Activated T-cell treated with anti-CD3 and anti-CD28 coated beads, Interleukin-2, amount 50 U/mL, for 48 hours (primary cell): ENCODE results near the gene RBM38.
"Not testable (repeated sequence)": the region's sequence is repeated elsewhere in the genome, so short reads cannot be mapped to it uniquely, and the experiment has no call there.

Source experiments
- DNase-seq, 2 experiments: peaks; one replicate each; pipeline ENCODE4 v3.0.0-alpha.2; 2020

Gene RBM38

DNA sequence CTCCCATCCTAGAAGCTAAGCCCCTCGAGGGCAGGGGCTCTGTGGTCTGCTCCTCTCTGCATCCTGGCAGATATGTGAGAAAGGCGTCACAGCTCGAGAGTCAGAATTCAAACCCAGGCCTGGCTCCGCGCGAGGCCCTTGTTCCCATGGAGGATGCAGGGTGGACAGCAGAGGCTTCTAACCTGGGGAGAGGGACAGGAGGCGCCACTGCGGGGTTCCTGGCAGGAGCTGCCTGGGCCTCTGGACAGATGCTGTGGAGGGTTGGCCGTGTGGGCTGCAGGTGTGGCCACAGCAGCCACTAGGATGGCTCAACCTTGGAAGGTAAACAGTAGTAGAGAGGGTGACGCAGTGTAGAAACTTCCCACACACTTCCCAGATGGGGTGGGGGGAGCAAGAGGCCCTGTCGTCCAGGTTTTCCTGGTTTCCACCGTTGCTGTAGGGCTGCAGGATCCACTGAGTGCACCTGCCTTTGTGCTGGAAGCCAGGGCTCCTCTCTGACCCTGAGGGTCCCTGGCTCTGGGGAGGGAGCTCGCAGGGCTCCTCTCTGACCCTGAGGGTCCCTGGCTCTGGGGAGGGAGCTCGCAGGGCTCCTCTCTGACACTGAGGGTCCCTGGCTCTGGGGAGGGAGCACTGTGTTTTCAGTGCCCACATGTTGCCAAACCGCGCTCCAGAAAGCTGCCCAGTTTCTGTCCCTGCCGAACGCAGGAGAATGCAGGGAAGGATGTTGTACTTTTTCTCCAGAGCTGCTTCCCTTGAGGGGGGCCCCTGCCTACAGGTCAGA, 14.2 kb downstream of the RBM38 start:
- DNase-seq = no peak

DNA sequence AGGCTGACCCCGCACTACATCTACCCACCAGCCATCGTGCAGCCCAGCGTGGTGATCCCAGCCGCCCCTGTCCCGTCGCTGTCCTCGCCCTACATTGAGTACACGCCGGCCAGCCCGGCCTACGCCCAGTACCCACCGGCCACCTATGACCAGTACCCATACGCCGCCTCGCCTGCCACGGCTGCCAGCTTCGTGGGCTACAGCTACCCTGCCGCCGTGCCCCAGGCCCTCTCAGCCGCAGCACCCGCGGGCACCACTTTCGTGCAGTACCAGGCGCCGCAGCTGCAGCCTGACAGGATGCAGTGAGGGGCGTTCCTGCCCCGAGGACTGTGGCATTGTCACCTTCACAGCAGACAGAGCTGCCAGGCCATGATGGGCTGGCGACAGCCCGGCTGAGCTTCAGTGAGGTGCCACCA, 16.4 kb downstream of the RBM38 start:
- DNase-seq = no peak

DNA sequence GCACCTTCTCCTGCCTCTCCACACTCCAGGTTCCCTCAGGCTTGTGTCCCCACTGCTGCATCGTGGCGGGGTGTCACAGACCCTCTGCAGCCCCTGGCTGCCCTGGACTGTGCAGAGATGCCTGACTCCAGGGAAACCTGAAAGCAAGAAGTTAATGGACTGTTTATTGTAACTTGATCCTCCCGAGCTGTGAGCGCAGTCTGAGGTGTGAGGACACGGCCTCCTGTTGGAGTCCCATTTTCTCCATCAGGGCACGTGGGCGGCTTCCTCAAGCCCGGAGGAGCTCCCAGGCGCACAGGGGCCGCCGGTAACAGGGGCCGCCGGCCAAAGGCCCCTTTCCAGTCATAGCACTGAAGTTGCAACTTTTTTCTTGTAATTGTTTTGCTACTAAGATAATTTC, 16.9 kb downstream of the RBM38 start:
- DNase-seq = no peak

- no peak for DNase-seq
Observed at GRCh38 chr20:57408536-57409233, 17.5 kb downstream of the RBM38 start.

GRCh38 chr20:57409316-57409671, 18.1 kb downstream of the RBM38 start:
- DNase-seq = no peak

- DNase-seq = no peak
Observed at GRCh38 chr20:57409672-57410397, 18.6 kb downstream of the RBM38 start.

- DNase-seq = no peak
Observed at GRCh38 chr20:57410398-57410920, 19.3 kb downstream of the RBM38 start.

DNA sequence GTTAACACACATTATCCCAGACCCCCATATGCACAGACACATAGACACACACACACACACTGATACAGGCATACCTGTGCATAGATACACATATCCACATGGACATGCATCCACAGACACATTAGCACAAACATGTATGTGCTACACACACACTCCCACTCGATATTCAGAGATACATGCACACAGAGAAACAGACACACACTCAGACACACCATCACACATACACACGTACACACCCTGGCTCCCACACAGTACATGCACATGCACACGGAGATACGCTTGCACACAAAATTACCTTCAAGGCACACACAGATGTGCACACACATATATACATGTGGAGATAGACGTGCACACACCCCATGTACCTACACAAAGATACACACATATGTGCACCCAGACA, 19.7 kb downstream of the RBM38 start:
- no peak for DNase-seq

GRCh38 chr20:57411406-57412283, 20.4 kb downstream of the RBM38 start:
- no peak for DNase-seq

- peak in 1 of 2 experiments; percentile 50 for DNase-seq
Observed at GRCh38 chr20:57412347-57413029, 21.3 kb downstream of the RBM38 start.

GRCh38 chr20:57413986-57414385, 22.8 kb downstream of the RBM38 start:
- DNase-seq = no peak

- DNase-seq = no peak
Observed at GRCh38 chr20:57414867-57415592, 23.8 kb downstream of the RBM38 start.

DNA sequence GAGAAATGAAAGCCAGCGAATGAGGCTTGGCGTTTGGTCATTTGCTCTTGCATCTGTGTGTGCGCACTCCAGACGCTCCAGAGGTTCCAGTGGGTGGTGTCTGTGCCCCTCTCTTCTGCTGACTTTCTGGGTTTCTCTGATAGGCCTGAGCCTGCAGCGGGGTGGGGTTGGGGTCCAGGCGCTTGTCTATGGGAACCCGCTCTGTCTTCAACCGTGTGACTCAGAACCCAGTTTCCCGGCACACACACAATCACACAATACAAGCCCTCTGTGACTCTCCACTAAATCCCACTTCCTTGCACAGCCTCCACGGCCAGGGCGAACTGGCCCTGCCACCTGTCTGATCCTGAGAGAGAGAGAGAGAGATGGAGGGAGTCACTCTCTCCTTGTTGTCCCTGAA, 24.6 kb downstream of the RBM38 start:
- no peak for DNase-seq

DNA sequence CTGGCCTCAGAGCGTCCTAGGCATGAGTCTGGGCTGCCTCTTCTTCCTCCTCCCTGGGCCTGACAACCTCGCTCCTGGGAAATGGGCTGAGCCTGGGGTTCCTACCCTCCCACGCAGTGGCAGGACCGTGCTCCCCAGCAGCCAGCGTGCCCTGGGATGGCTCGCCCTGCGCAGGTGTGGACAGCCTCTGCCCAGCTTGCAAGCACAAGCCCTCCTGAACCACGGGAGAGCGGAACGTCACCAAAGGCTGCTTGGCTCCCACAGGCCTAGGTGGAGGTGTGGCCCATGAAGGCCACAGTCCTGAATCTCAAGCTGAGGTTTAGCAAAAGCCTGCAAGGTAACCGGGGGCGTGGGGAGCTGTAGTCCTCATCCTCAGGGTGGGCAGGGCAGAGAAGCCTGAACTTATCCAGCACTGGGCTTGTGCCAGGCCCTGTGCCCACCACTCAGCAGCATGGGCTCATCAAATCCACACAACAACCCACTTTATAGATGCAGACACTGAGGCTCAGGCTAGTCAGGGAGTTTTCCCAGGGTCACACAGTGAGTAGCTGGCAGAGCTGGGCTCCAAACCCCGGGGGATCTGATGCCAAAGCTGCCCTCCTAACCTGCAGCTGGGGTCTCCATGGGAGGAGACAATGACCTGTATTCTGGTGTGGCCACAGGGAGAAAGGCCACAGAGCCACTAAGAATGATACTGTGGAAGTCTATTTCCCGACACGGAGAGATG, 25.3 kb downstream of the RBM38 start:
- no peak for DNase-seq

DNA sequence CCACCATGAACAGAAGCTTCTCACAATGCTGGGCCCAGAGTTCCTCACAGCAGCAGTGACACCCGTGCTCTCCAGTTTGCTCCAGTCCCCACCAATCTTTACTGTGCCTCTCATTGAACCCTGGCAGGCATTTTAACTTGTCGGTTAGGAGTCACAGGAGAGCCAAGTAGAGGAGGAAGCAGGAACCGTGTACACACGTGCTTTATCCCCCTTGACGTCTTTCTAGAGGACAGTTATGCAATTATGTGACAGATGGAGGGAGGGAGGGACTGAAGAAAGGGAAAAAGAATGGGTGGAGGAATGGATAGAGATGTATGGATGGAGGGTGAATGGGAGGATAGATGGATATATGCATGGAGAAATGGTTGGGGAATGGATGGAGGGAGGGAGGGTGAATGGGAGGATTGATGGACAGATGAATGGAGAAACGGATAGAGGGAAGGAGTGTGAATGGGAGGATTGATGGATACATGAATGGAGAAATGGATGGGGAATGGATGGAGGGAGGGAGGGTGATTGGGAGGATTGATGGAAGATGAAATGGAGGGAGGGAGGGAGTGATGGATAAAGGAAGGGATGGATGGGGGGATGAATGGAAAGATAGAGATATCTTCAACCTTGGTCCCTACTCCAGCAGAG, 26.0 kb downstream of the RBM38 start:
- DNase-seq = no peak

GRCh38 chr20:57417830-57418780, 26.9 kb downstream of the RBM38 start:
- DNase-seq = no peak

DNA sequence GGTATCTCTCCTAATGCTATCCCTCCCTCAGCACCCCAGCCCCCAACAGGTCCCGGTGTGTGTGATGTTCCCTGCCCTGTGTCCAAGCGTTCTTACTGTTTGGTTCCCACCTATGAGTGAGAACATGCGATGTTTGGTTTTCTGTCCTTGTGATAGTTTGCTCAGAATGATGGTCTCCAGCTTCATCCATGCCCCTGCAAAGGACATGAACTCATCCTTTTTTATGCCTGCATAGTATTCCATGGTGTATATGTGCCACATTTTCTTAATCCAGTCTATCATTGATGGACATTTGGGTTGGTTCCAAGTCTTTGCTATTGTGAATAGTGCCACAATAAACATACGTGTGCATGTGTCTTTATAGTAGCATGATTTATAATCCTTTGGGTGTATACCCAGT, 28.3 kb downstream of the RBM38 start:
- DNase-seq = not testable (repeated sequence)

DNA sequence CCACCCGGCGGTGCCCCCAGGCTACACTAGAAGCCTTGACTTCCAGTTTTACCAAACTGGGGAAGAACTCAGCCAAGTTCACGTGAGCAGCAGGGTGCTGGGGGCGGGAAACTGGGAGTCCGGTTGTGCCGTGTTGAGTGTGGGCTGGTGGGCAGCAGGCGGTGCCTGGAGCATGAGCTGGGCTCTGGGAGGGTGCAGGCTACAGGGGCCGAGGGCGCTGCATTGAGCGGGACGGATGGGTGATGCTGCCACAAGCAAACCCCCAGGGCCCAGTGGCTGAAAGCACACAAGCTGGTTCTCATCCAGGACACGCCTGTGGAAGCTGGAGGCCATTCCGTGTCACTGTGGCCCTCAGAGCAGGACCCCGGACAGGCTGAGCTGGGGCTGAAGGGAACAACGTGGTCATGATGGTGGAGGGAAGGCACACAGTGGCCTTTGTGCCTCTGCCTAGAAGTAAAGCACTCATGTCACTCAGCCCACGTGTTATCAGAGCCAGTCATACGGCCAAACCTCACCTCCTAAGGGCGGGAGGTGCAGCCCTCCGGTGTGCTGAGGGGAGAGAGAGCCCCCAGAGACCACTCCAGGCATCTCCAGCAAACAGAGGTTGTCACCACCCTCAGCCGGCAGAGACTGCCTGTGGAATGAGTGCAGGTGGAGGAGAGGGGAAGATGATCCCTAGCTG, 29.5 kb downstream of the RBM38 start:
- DNase-seq = no peak
